ENCODE measurements around the gene HMGN2.

Gene HMGN2

DNA sequence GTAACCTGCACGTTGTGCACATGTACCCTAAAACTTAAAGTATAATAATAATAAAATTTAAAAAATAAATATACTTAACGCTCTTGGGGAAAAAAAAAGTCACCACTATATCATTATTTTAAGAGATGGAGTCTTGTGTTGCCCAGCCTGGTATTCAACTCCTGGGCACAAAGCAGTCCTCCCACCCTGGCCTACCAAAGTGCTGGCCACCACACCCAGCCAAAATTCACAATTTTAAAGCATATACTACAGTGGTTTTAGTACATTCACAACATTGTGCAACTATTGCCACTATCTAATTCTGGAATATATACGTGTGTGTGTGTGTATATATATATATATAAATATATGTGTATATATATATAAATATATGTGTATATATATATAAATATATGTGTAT is 5.9 kb downstream of the HMGN2 start:
- TF ChIP-seq, protein P1, sequence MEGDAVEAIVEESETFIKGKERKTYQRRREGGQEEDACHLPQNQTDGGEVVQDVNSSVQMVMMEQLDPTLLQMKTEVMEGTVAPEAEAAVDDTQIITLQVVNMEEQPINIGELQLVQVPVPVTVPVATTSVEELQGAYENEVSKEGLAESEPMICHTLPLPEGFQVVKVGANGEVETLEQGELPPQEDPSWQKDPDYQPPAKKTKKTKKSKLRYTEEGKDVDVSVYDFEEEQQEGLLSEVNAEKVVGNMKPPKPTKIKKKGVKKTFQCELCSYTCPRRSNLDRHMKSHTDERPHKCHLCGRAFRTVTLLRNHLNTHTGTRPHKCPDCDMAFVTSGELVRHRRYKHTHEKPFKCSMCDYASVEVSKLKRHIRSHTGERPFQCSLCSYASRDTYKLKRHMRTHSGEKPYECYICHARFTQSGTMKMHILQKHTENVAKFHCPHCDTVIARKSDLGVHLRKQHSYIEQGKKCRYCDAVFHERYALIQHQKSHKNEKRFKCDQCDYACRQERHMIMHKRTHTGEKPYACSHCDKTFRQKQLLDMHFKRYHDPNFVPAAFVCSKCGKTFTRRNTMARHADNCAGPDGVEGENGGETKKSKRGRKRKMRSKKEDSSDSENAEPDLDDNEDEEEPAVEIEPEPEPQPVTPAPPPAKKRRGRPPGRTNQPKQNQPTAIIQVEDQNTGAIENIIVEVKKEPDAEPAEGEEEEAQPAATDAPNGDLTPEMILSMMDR (IDR thresholded peaks at IDR 0.05) = no peak

DNA sequence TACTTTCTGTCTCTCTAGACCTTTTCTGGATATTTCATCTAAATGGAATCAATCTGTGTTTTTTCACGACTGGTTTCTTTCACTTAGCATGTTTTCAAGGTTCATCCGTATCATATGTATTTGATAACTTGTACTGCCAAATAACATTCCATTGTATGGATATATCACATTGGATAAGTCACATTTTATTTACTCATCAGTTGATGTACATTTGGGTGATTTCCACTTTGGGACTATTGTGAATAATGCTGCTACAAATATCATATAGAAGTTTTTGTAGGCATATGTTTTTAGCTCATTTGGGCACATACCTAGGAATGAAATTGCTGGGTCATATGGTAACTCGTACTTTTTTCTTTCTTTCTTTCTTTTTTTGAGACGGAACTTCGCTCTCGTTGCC is 6.7 kb downstream of the HMGN2 start:
- TF ChIP-seq, protein P1 (IDR thresholded peaks at IDR 0.05) = no peak

DNA sequence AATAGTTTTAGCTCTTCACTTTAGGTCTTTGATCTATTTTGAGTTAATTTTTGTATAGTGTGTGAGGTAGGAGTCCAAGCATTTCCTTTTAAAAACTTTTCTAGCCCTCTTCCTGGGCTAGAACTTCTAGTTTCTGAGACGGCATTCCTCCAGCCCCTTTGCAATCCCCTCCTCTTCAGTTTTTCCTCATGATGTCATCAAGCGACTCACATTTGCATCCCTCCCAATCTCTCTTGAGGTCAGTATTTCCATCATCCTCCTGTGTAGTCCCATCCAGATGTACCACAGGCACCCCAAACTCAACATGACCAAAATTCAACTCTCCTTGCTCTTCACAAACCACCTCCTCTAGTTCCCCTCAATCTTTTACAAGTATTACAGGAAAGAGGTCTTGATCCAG is 10.7 kb downstream of the HMGN2 start:
- TF ChIP-seq, protein P1 (IDR thresholded peaks at IDR 0.05) = no peak

DNA sequence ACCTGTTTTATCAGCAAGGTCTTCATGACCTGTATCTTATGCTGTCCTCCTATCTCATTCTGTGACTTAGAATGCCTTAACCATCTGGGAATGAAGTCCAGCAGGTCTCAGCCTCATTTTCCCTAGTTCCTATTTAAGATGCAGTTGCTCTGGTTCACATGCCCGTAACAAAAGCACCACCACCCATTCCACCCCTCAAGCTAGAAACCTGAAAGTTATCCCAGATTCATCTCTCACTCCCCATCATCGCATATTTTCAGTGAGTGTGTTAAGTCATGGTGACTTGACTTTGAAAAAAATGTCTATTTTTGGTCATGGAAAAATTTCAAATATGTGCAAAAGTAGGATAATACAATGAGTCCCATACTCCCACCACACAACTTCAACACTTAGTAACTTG is 11.7 kb downstream of the HMGN2 start:
- TF ChIP-seq, protein P1 (IDR thresholded peaks at IDR 0.05) = no peak

DNA sequence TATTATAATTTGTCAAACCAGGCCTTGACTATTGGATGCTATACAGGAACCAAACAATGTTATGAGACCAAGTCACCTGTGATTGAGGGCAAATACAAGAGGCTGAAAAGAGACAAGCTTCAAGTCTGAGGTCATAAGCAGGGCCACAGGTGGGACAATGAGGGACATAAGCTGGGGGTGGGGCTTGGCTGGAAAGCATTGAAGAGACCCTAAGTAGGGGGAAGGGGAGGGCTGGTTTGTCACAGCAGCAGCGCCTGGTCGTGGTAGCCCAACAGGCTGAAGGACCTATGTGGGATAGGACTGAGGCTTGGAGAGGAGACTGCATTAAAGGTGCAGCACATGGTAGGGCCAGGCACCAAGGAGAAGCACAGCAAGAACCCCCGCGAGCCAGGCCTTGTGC is 17.9 kb downstream of the HMGN2 start:
- TF ChIP-seq, protein P1 (IDR thresholded peaks at IDR 0.05) = no peak

DNA sequence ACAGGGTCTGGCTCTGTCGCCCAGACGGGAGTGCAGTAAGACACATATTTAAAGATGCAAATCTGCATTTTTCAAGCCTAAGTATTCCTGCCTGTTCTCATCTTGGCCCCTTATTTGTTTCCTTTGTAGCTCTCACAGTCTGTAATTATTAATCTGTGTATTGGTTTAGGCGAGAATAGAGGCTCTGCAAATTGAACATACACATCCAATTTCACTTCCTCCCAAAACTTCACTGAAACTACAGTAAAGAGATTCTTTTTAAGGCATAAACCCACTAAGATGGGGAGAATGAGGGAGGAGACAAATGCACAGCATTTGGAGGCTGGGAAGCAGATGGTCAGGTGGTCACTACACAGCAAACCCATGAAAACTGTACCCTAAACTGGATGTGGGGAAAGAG is 21.0 kb downstream of the HMGN2 start:
- TF ChIP-seq, protein P1 (IDR thresholded peaks at IDR 0.05) = no peak

DNA sequence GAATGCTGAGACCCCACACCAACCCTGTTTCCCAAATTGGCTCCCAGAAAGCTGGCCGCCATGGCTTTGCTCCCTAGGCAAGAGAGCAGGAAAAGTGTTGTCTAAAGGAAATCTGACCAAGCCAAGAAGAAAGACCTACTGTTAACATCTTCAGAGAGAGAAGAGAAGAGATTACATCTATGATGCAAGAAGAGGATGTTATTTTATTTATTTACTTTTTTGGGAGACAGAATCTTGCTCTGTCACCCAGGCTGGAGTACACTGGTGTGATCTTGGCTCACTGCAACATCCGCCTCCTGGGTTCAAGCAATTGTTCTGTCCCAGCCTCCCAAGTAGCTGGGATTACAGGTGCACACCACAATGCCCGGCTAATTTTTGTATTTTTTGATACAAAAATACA is 21.7 kb downstream of the HMGN2 start:
- TF ChIP-seq, protein P1 (IDR thresholded peaks at IDR 0.05) = no peak

DNA sequence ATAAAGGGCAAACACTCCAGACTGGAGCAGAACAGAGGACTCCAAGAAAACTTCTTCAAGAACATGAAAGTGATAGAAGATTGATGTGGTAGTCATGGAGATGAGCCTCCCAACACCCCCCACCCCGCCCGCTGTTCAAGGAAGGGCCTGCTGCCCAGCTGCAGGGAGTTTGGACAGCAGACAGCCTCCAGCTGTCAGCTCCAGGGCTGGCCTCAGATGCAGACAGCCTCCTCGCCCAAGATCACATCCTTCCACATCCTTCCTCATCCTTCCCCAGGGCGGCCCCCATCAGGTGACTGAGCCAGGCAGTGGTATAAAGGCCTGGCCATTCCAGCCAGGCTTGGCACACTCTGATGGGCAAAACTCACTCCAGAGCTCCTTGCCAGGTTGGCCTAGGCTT is 24.6 kb downstream of the HMGN2 start:
- TF ChIP-seq, protein P1 (IDR thresholded peaks at IDR 0.05) = no peak
